ENCODE data around the gene RASAL2. TPM values are rescaled to one million over a fixed set of nuclear protein-coding genes. Genes with fewer than 3 reads are reported as not detected.

The RASAL2 gene
- total RNA-seq, 1 experiment from 2014 or later = 22.2 TPM

DNA sequence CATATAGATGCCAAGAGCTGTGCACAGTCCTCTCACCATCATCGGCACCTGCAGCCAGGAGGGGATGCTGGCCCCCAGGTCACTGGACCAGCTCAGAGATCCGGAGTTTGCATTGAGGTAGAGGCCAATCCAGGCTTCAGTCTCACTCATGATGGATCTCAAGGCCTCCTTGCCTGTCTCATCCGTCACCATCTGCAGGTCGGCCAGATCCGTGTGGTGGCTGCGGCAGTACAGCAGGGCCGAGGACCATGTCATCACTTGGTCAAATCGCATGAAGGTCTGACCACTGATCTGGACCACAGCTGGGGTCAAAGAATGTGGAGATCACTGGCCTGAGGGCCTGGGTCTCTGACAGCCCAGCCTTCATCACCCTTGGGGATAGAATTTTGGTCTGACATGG is 396.2 kb downstream of the RASAL2 start:
- no peak overlapping the region for H4K5ac ChIP-seq (ENCODE audit: insufficient read length, low read depth, low read length)
- Mint-ChIP-seq H3K9me3 (no peaks in the 10 kb centered on the region), H3K4me3 (no peak overlapping the region), H3K27ac (no peak overlapping the region), H3K36me3 (ENCODE audit: insufficient read depth in 1 of 3, low read depth in 3 of 3) (no peaks in the 10 kb centered on the region), H3K4me1 (peaks cover 5 to 9% of the 10 kb centered on the region in 2 experiments), H3K27me3 (ENCODE audit: low read depth) (peaks cover 3% of the 10 kb centered on the region; the same call in 1 of the 2 replicates)
- DNase-seq = no peak
- no peaks in the 10 kb centered on the region for H3K23me2 ChIP-seq (ENCODE audit: insufficient read length, low read depth, low read length, poor library complexity, severe bottlenecking)
- H3K9me3 ChIP-seq (ENCODE audit: control insufficient read depth, low read depth, low read length) = no peaks in the 10 kb centered on the region
- H3K23ac ChIP-seq (ENCODE audit: insufficient read length, low read depth, low read length) = no peak overlapping the region
- no peak overlapping the region for H2AFZ ChIP-seq (ENCODE audit: low read length)
- H2AK5ac ChIP-seq (ENCODE audit: insufficient read length, low read length) = no peak overlapping the region
- no peak overlapping the region for H4K8ac ChIP-seq (replicated peaks; ENCODE audit: insufficient read length, low read depth, low read length)
- H4K20me1 ChIP-seq (ENCODE audit: control insufficient read depth, insufficient read depth, insufficient read length) = no peaks in the 10 kb centered on the region
- H2BK5ac ChIP-seq (ENCODE audit: insufficient read length, low read length) = no peak overlapping the region
- H3K27me3 ChIP-seq (ENCODE audit: insufficient read depth, low read length) = no peaks in the 10 kb centered on the region
- H2BK12ac ChIP-seq (ENCODE audit: insufficient read length, low read depth, low read length) = no peak overlapping the region
- no peak overlapping the region for H3K9ac ChIP-seq (ENCODE audit: extremely low read depth, insufficient read length, low read length)
- H2BK20ac ChIP-seq (ENCODE audit: low read depth, low read length, poor library complexity, severe bottlenecking) = no peak overlapping the region
- WGBS (ENCODE audit: extremely low coverage, insufficient read length, low lambda C conversion rate) = no CpG with 5 or more reads among the region's 8 CpGs
- H3K4me1 ChIP-seq (ENCODE audit: insufficient read depth, low read length) = no peaks in the 10 kb centered on the region
- H2BK120ac ChIP-seq (ENCODE audit: low read depth, low read length, poor library complexity, severe bottlenecking) = no peak overlapping the region
- no peak overlapping the region for H2BK15ac ChIP-seq (ENCODE audit: low read depth, low read length)
- H3K18ac ChIP-seq (ENCODE audit: insufficient read length, low read depth, low read length) = no peak overlapping the region
- H3K27ac ChIP-seq (ENCODE audit: insufficient read length, low read depth, low read length) = no peak overlapping the region
- no peak for TF ChIP-seq CTCF (conservative IDR thresholded peaks at IDR 0.05)
- no peak overlapping the region for H3T11ph ChIP-seq (ENCODE audit: low read length)
- no peak overlapping the region for H3K4ac ChIP-seq (ENCODE audit: low read depth, low read length)
- no peak overlapping the region; the same call in 1 of the 2 replicates for H3K14ac ChIP-seq (ENCODE audit: insufficient read depth, low read length)
- H3K79me1 ChIP-seq (ENCODE audit: insufficient read depth, low read depth, low read length, poor library complexity, severe bottlenecking) = no peaks in the 10 kb centered on the region
- no peak overlapping the region for H3K4me2 ChIP-seq (ENCODE audit: insufficient read depth, insufficient read length, low read length)
- H3K56ac ChIP-seq (ENCODE audit: insufficient read length, low read depth, low read length) = no peak overlapping the region
- no peak overlapping the region for H4K91ac ChIP-seq (ENCODE audit: insufficient read length, low read depth, low read length)
- H3K79me2 ChIP-seq (ENCODE audit: insufficient read depth, low read length) = no peaks in the 10 kb centered on the region
